Midbrain (tissue), 1 donor: ENCODE results near the gene UBASH3B.
"Not testable (repeated sequence)": the region's sequence is repeated elsewhere in the genome, so short reads cannot be mapped to it uniquely, and the experiment has no call there.

ENCODE experiments used
- DNase-seq: peaks from one replicate; lab custom pipeline; 2025; lab: John Stamatoyannopoulos, UW

UBASH3B gene

GRCh38 chr11:122851366-122851966 is 195.9 kb downstream of the UBASH3B start:
- no peak for DNase-seq

DNA sequence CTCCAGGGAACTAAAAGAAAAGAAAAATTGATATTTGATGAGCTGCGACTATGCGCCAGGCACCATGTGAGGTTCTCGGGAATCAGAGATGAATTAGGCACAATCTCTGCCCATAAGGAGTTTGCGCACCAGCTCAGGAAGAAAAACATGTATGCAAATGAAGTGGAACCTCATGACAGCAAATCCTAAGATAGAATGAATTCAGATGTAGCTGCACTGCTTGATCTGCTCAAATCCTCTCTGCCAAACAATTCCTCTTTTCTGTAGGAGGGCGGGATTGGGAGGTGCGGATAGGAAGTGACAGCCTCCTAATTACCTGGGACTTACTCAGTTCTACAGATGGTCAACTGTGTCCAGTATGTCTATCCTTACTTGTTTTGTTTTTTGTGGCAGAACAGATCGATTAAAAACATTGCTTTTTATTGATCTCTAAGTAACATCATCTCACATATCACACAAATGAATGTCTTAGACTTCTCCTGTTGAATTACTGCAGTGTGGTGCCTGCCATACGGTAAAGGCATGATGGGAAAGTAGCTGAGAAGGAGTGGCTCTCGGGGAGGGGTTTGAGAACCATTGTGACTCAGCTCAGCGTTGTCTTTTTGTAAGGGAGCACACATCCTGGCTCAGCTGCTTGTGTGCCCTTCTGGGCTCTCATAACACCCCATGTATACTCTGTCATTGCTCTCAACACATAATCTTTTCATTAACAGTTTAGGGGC is 196.7 kb downstream of the UBASH3B start:
- DNase-seq, result no peak

- DNase-seq, result no peak
Observed at GRCh38 chr11:122852796-122853160, 197.3 kb downstream of the UBASH3B start.

GRCh38 chr11:122853261-122853660 is 197.7 kb downstream of the UBASH3B start:
- no peak for DNase-seq

- peak; percentile 81 for DNase-seq
Observed at GRCh38 chr11:122853971-122854446, 198.5 kb downstream of the UBASH3B start.

DNA sequence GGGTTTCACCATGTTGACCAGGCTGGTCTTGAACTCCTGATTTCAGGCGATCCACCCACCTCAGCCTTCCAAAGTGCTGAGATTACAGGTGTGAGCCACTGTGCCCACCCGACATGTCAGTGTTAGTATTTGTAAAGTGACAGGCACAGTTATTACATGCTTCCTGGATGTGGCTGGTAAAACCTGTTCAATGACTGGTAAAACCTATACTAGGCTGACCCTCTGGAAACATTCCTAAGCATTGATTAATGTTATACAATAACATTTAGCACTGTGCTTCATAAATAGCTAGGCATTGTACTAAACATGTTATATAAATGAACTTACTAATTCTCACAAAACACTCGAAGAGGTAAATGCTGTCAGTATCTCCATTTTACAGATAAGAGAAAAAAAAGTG is 206.1 kb downstream of the UBASH3B start:
- no peak for DNase-seq

GRCh38 chr11:122862091-122862490 is 206.6 kb downstream of the UBASH3B start:
- no peak for DNase-seq

- DNase-seq, result not testable (repeated sequence)
Observed at GRCh38 chr11:122863154-122863553, 207.6 kb downstream of the UBASH3B start.

- DNase-seq, result peak; percentile 26
Observed at GRCh38 chr11:122863704-122864326, 208.3 kb downstream of the UBASH3B start.
